GF-D8 (cell line): ENCODE measurements around the gene STRA8.

Source experiments
- DNase-seq: peaks from one replicate; lab custom pipeline; 2025; lab: John Stamatoyannopoulos, UW

Gene STRA8

GRCh38 chr7:135238112-135238744 lies 4.6 kb downstream of the STRA8 start:
- no peak for DNase-seq

DNA sequence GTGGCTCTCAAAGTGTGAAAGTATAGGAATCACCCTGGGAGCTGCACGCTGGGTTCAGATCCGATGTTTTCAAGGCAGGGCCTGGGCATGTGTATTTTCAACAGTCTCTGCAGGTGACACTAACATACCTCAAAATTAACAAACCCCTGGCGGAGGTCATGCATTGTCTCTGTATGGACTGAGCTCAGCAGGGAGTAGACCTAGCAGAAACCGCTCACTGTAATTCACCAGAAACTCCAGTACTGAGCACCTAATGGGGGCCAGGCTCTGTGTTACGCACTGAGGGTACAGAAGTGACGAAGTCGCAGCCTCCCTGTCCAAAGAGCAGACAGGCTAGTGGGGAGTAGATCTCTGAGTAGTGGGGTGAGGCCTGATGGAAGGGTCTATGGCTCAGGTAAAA lies 5.6 kb downstream of the STRA8 start:
- DNase-seq = no peak

GRCh38 chr7:135240441-135240840 lies 6.8 kb downstream of the STRA8 start:
- no peak for DNase-seq

GRCh38 chr7:135242096-135242684 lies 8.6 kb downstream of the STRA8 start:
- no peak for DNase-seq

GRCh38 chr7:135245226-135246190 lies 11.9 kb downstream of the STRA8 start:
- no peak for DNase-seq

GRCh38 chr7:135246191-135246825 lies 12.7 kb downstream of the STRA8 start:
- DNase-seq = no peak

GRCh38 chr7:135247746-135248471 lies 14.3 kb downstream of the STRA8 start:
- no peak for DNase-seq

DNA sequence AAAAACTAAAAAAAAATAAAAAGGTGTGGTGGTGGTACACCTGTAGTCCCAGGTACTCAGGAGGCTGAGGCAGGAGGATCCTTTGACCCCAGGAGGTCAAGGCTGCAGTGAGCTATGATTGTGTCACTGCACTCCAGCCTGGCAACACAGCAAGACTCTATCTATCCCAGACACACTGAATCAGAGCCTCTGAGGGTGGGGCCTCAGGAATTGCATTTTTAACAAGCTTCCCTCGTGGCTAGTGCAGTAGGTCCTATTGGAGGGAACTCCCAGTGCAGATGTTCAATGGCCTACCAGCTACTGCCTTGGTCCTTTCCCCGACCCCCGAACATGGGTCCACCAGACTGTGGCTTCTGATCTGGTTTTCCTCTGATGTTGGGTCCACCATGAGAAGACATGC lies 14.9 kb downstream of the STRA8 start:
- no peak for DNase-seq

- no peak for DNase-seq
Measured at GRCh38 chr7:135251496-135252391, 18.1 kb downstream of the STRA8 start.

DNA sequence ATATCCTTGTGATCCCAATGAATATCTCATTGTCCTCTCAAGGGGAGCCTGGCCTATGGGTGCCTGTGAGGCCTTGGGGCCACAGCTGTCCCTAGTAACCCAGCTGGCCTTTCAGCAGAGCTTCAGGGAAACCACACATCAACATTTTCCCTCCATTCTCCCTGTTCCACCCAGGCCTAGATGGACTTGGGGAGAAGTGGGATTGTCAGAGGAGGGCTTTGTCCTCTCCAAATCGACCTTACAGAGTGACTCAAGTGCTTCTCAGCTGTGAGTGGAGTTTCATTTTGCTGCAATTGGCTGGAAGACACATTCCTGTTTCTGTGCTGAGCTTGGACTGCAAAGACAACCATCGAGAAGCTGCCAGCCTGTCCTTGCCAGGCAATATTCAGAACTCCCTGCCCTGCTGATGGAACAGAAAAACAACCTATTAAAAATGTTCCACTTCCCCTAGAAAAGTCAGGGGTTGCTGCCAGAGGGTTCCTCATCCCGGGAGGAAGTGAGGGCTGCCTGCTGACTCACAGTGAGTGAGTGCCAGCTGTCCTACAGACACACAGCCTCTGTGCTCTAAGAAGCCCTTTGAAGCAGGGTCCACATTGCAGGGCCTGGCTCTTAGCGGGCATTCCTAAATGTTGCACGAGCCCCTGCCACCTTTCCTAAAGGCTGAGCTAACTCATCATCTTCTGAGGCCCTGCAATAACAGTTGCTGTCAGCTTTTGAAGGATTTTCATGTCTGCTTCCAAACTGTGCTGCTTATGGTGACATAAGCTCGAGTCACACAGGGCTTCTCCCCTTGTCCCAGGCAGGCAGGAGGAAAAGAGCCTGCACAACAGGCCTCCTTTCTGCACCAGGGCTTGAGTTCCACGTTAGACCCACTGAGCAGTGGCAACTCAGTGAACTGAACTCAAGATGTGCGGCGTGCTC lies 20.5 kb downstream of the STRA8 start:
- DNase-seq = peak; percentile 60

- DNase-seq = no peak
Measured at GRCh38 chr7:135257790-135258189, 24.2 kb downstream of the STRA8 start.

DNA sequence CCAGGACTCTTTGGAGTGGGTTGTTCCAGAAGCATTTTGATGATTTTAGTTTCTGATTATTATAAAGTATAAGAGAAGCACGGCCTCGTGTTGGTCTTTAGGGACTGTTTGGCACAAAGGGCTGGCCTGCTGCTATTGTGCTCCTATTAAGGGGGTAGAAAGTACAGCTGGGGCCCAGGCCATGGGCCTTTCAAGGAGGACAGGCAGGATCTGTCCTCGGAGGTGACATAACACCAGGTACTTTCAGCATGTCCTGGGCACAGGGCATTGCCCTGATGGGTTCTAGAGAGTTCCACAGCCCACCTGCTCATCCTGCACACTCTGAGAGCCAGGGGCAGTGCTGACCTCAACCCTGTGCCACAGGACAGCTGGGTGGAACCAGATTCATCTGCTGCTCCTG lies 24.9 kb downstream of the STRA8 start:
- DNase-seq = no peak

DNA sequence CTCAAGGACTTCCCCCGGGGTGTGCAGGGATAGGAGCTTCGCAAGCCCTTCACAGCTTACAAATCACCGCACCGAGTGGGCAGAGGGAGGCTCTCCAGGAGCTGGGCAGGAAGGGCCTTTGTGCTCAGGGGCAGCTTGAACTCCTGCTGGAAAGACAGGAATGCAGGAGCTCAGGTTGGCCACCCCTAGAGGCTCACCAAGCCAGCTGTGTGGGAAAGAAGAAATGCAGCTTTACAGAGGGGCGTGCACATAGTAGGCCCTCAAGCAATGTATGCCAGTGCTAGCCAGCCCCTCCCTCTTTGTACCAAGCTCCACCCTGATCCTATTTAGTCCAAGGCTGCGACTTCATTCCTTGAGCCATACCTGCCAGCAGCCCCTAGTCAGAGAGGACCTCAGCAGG lies 26.1 kb downstream of the STRA8 start:
- no peak for DNase-seq

- DNase-seq = no peak
Measured at GRCh38 chr7:135260470-135260869, 26.8 kb downstream of the STRA8 start.

DNA sequence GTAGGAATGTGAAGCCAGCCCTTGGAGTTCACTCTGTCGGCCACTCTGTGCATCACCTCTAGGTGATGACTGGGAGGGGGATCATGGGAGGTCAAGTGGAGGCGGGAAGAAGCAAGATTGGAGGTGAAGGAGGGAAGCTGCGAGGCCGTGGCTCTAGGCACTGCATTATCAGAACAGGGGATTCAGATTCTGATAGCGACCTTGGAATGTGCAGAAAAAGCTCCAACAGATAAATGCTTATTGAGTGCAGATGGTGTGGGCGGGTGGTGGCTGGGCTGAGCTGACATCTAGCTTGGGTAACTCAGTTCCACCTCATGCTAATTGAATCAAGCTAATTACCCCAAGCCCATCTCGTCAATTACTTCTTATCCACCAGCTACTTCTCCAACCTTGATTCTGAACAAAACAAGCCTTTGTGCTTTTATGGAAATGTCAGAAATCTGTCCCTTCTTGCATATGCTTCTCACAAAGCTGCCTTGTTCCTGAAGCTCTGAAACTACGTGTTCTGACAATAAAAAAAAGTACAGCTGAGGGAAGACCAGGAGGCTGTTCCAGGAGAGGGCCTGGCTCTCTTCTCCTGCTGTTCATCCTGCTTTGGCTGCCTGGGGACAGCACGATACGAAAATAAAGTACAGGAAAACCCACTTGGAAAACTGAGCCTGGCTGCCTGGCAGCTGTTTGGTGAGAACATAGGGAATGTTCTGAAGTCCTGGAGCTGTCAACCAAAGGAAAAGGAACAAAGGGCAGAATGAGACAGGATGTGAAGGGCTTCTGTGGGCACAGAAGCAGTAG lies 27.5 kb downstream of the STRA8 start:
- no peak for DNase-seq

DNA sequence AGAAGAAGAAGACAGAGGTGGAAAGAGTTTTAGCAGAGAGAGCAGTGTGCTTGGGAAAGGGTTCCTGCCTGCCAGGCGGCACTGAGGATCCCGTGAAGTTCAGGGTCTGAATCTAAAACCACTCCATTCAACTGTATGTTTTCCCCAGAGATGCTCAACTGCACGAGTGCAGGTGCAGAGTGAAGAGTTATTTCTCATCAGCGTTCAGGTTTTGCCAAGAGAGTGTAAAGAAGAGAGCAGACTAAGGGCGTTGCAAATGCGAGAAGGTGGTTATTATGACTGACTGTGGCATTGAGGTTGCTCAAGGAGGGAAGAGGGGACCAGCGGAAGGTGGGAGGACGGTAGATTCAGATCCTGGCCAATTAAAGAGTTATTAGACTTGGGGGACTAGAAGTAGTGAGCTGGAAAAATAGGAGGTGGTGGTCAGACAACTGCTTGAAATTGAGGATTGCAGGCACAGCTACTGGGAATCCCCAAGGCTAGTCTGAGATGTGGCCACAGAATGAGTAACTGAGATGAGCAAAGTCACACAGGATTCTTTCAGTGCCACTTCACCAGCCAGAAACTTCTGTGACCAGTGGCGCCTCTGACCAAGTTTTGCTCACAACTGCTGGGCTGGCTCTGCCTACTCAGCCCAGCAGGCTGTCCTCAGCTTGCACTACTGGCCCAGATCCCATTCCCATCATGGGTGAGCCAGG lies 29.1 kb downstream of the STRA8 start:
- no peak for DNase-seq

DNA sequence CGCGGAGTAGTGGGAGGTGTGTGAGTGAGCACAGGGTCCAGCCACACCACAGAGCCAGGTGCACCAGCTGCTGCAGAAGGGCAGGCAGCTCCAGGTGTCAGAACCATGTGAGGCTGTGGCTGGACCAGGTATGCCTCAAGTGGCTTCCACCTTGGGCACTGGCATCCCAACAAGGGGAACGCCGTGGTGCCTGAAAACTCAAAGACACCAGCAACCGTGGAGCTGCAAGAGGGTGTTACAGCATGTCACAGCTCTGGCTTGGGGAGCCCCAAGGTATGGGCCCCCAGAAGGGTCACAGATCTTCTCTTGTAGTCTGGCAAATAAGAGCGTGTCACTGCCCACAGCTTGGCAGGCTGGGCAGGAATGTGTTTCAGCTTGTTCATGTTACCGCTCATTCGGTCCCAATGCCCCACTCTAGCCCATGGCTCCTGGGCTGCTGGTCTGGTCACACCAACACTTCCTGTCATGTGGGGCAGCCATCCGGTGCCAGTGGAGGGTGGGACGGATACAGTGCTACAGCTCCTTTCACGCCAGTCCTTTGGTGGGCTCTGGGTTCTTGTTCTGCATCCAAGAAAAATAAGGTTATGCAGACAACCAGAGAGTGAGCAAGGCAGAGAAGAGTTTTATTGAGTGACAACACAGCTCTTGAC lies 29.8 kb downstream of the STRA8 start:
- no peak for DNase-seq

DNA sequence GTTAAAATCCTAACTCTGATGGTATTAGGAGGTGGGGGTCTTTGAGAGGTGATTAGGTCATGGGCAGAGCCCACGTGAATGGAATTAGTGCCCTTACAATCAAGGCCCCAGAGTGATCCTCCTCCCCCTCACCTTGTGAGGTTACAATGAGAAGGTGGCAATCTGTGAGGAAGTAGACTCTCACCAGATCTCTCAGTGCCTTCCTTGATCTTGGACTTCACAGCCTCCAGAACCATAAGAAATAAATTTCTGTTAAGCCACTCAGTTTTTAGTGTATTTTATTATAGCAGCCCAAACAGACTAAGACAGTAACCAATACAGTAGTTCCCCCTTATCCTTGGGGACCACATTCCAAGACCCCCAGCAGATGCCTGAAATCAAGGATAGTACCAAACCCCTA lies 32.0 kb downstream of the STRA8 start:
- no peak for DNase-seq
